OCI-LY3 (cell line): Measurements from ENCODE around the gene PDS5B.

Source experiments
- CTCF ChIP-seq: fragments of 200-600, 300-600 bp; sonication (generic); IDR thresholded peaks from 2 replicates; pipeline ENCODE4 v1.5.1; 2014; ENCODE audit warnings: antibody characterized with exemption, low read length, low read depth
- EZH2phosphoT487 ChIP-seq: fragments of 200-600 bp; shearing (Covaris generic); IDR thresholded peaks from 2 replicates; pipeline ENCODE4 v1.6.1; 2018; ENCODE audit warnings: antibody characterized with exemption, mixed run types, low read depth

GRCh38 chr13:32722340-32722739, 136.1 kb downstream of the PDS5B start:
- TF ChIP-seq CTCF, result no peak
- TF ChIP-seq EZH2phosphoT487, result no peak
